HAP-1 (cell line): ENCODE data around the gene TBC1D13.
A peak's percentile ranks its signal among the peaks of the same experiment; 100 is the strongest.

Source experiments
- DNase-seq, 2 experiments: peaks; one replicate each; pipeline ENCODE4 v3.0.0-alpha.2; 2016 to 2020; ENCODE audit warnings: low spot score in 2 of 2
- H3K27me3 ChIP-seq: fragments of 250-450 bp; sonication (Bioruptor Pico); 2 replicates; pipeline ENCODE4 v1.5.1; 2020; ENCODE audit warnings: low read depth, mild to moderate bottlenecking, moderate library complexity
- H3K36me3 ChIP-seq: fragments of 250-450 bp; sonication (Bioruptor Pico); replicated peaks from 2 replicates; pipeline ENCODE4 v1.5.1; 2020; ENCODE audit warnings: mild to moderate bottlenecking
- H3K4me1 ChIP-seq: fragments of 250-450 bp; sonication (Bioruptor Pico); 2 replicates; pipeline ENCODE4 v1.5.1; 2020; ENCODE audit warnings: mild to moderate bottlenecking
- H3K4me3 ChIP-seq: fragments of 250-450 bp; sonication (Bioruptor Pico); 2 replicates; pipeline ENCODE4 v1.5.1; 2020; ENCODE audit warnings: mild to moderate bottlenecking, moderate library complexity
- H3K9me3 ChIP-seq: fragments of 250-450 bp; sonication (Bioruptor Pico); 2 replicates; pipeline ENCODE4 v1.5.1; 2020; ENCODE audit warnings: mild to moderate bottlenecking, moderate library complexity
- in situ Hi-C: fragments of 300-500 bp; cut with MboI; formaldehyde crosslinking; loops from 3 replicates; pipeline ENCODE4 v1.14.3; 2020; ENCODE audit warnings: low sequenced_read_pairs, inconsistent platforms, mixed read lengths

Gene TBC1D13

GRCh38 chr9:128786681-128787601 is at the start of gene TBC1D13:
Gene TBC1D13, plus strand, starts transcription at chr9:128787253. Its CDS starts 101 bp downstream, at chr9:128787354.
- H3K9me3 ChIP-seq, result peaks cover 2% of the 10 kb centered on the region
- in situ Hi-C loops, result no loop called here
- H3K27me3 ChIP-seq, result no peaks in the 10 kb centered on the region
- peak within 1 kb of the TSS; percentile 93 for H3K4me3 ChIP-seq
- peaks cover 10% of the 10 kb centered on the region for H3K36me3 ChIP-seq
- peaks cover 5% of the 10 kb centered on the region for H3K4me1 ChIP-seq
- peak; percentile 84 to 95 for DNase-seq

GRCh38 chr9:128742401-128742800 is 44.7 kb upstream of the TBC1D13 start:
- Histone ChIP-seq H3K4me3 (no peak overlapping the region), H3K9me3 (no peaks in the 10 kb centered on the region), H3K27me3 (no peaks in the 10 kb centered on the region), H3K36me3 (no peaks in the 10 kb centered on the region; the same call in 1 of the 2 replicates), H3K4me1 (no peaks in the 10 kb centered on the region)
- no peak for DNase-seq
- in situ Hi-C loops, result no loop called here

- H3K4me1 ChIP-seq, result no peaks in the 10 kb centered on the region
- H3K9me3 ChIP-seq, result no peaks in the 10 kb centered on the region
- H3K36me3 ChIP-seq, result no peaks in the 10 kb centered on the region; the same call in 1 of the 2 replicates
- no peak for DNase-seq
- H3K27me3 ChIP-seq, result no peaks in the 10 kb centered on the region
- in situ Hi-C loops, result no loop called here
- no peak overlapping the region for H3K4me3 ChIP-seq
These were observed 43.6 kb upstream of the TBC1D13 start for GRCh38 chr9:128743421-128743820.

- no peaks in the 10 kb centered on the region for H3K27me3 ChIP-seq
These were observed 39.8 kb upstream of the TBC1D13 start for GRCh38 chr9:128747241-128747640.

GRCh38 chr9:128750926-128751595 is 36.0 kb upstream of the TBC1D13 start:
- in situ Hi-C loops, result no loop called here
- H3K27me3 ChIP-seq, result no peaks in the 10 kb centered on the region
- no peaks in the 10 kb centered on the region for H3K9me3 ChIP-seq
- H3K4me3 ChIP-seq, result no peak overlapping the region
- DNase-seq, result no peak
- H3K36me3 ChIP-seq, result 0 out of 2 replicates have a peak, but pooled peaks cover 3% of the 10 kb centered on the region
- no peaks in the 10 kb centered on the region for H3K4me1 ChIP-seq

More at GRCh38 chr9:128747241-128747640, 39.8 kb upstream of the TBC1D13 start:
- Histone ChIP-seq H3K4me1 (no peaks in the 10 kb centered on the region), H3K36me3 (0 out of 2 replicates have a peak, but pooled peaks cover 3% of the 10 kb centered on the region), H3K9me3 (no peaks in the 10 kb centered on the region), H3K4me3 (no peak overlapping the region)
- in situ Hi-C loops, result no loop called here
- DNase-seq, result no peak

GRCh38 chr9:128753627-128754026 is 33.4 kb upstream of the TBC1D13 start:
- H3K9me3 ChIP-seq, result no peaks in the 10 kb centered on the region
- no peak for DNase-seq
- no peaks in the 10 kb centered on the region for H3K27me3 ChIP-seq
- H3K4me3 ChIP-seq, result no peak overlapping the region
- H3K36me3 ChIP-seq, result 0 out of 2 replicates have a peak, but pooled peaks cover 3% of the 10 kb centered on the region
- H3K4me1 ChIP-seq, result no peaks in the 10 kb centered on the region
- in situ Hi-C loops, result no loop called here

GRCh38 chr9:128757602-128758001 is 29.5 kb upstream of the TBC1D13 start:
- Histone ChIP-seq H3K36me3 (no peaks in the 10 kb centered on the region), H3K4me1 (no peaks in the 10 kb centered on the region), H3K9me3 (no peaks in the 10 kb centered on the region), H3K4me3 (no peak overlapping the region), H3K27me3 (no peaks in the 10 kb centered on the region)
- no peak for DNase-seq
- in situ Hi-C loops, result no loop called here

GRCh38 chr9:128762671-128763449 is 24.2 kb upstream of the TBC1D13 start:
- Histone ChIP-seq H3K9me3 (no peaks in the 10 kb centered on the region), H3K4me1 (no peaks in the 10 kb centered on the region), H3K4me3 (no peak overlapping the region), H3K36me3 (no peaks in the 10 kb centered on the region), H3K27me3 (no peaks in the 10 kb centered on the region)
- no peak for DNase-seq
- in situ Hi-C loops, result no loop called here

- DNase-seq, result no peak
- Histone ChIP-seq H3K9me3 (no peaks in the 10 kb centered on the region), H3K4me1 (no peaks in the 10 kb centered on the region), H3K36me3 (no peaks in the 10 kb centered on the region), H3K27me3 (no peaks in the 10 kb centered on the region), H3K4me3 (no peak overlapping the region)
- in situ Hi-C loops, result no loop called here
These were observed 22.7 kb upstream of the TBC1D13 start for GRCh38 chr9:128764361-128764760.

GRCh38 chr9:128765499-128765898 is 21.6 kb upstream of the TBC1D13 start:
- DNase-seq, result no peak
- Histone ChIP-seq H3K9me3 (no peaks in the 10 kb centered on the region), H3K4me1 (no peaks in the 10 kb centered on the region), H3K36me3 (no peaks in the 10 kb centered on the region), H3K4me3 (no peak overlapping the region), H3K27me3 (no peaks in the 10 kb centered on the region)
- in situ Hi-C loops, result no loop called here

GRCh38 chr9:128768606-128769005 is 18.4 kb upstream of the TBC1D13 start:
- no peak overlapping the region for H3K4me3 ChIP-seq
- DNase-seq, result no peak
- in situ Hi-C loops, result no loop called here

GRCh38 chr9:128770286-128771030 is 16.6 kb upstream of the TBC1D13 start:
- Histone ChIP-seq H3K36me3 (no peaks in the 10 kb centered on the region), H3K9me3 (no peaks in the 10 kb centered on the region), H3K4me3 (peak overlapping the region; percentile 87), H3K4me1 (peaks cover 3% of the 10 kb centered on the region), H3K27me3 (no peaks in the 10 kb centered on the region)
- in situ Hi-C loops, result no loop called here
- DNase-seq, result no peak

More at GRCh38 chr9:128768606-128769005, 18.4 kb upstream of the TBC1D13 start:
- H3K4me1 ChIP-seq, result peaks cover 3% of the 10 kb centered on the region
- H3K27me3 ChIP-seq, result no peaks in the 10 kb centered on the region
- H3K36me3 ChIP-seq, result no peaks in the 10 kb centered on the region
- no peaks in the 10 kb centered on the region for H3K9me3 ChIP-seq
